ENCODE data around the gene TMEM132E. TPM values are rescaled to one million over a fixed set of nuclear protein-coding genes. Genes with fewer than 3 reads are reported as not detected.

The TMEM132E gene
- total and polyA plus RNA-seq, 2 of the 8 experiments (the other 6 are each of a cell fraction or from before 2014, with no cell fraction given) = 0.45 to 0.60 TPM

DNA sequence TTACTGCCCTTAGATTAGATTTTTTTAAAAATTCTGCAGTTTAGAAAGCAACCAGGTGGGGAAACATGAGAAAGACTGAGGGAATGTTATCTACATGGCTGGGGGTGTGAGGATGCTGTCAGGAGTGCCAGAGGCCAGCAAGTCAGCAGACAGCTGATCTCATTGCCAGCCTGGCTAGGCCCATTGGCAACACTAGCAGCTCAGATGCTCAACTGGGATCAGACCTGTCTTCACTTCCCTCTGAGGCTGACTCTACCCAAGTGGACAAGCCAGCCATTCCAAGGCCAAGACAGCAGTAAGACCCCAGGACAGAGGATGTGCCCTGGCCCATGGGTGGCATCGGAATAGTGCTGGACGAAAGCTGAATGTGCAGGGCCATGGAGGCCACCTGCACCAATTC is 96.2 kb downstream of the TMEM132E start (continued):
- TF ChIP-seq, protein P1, sequence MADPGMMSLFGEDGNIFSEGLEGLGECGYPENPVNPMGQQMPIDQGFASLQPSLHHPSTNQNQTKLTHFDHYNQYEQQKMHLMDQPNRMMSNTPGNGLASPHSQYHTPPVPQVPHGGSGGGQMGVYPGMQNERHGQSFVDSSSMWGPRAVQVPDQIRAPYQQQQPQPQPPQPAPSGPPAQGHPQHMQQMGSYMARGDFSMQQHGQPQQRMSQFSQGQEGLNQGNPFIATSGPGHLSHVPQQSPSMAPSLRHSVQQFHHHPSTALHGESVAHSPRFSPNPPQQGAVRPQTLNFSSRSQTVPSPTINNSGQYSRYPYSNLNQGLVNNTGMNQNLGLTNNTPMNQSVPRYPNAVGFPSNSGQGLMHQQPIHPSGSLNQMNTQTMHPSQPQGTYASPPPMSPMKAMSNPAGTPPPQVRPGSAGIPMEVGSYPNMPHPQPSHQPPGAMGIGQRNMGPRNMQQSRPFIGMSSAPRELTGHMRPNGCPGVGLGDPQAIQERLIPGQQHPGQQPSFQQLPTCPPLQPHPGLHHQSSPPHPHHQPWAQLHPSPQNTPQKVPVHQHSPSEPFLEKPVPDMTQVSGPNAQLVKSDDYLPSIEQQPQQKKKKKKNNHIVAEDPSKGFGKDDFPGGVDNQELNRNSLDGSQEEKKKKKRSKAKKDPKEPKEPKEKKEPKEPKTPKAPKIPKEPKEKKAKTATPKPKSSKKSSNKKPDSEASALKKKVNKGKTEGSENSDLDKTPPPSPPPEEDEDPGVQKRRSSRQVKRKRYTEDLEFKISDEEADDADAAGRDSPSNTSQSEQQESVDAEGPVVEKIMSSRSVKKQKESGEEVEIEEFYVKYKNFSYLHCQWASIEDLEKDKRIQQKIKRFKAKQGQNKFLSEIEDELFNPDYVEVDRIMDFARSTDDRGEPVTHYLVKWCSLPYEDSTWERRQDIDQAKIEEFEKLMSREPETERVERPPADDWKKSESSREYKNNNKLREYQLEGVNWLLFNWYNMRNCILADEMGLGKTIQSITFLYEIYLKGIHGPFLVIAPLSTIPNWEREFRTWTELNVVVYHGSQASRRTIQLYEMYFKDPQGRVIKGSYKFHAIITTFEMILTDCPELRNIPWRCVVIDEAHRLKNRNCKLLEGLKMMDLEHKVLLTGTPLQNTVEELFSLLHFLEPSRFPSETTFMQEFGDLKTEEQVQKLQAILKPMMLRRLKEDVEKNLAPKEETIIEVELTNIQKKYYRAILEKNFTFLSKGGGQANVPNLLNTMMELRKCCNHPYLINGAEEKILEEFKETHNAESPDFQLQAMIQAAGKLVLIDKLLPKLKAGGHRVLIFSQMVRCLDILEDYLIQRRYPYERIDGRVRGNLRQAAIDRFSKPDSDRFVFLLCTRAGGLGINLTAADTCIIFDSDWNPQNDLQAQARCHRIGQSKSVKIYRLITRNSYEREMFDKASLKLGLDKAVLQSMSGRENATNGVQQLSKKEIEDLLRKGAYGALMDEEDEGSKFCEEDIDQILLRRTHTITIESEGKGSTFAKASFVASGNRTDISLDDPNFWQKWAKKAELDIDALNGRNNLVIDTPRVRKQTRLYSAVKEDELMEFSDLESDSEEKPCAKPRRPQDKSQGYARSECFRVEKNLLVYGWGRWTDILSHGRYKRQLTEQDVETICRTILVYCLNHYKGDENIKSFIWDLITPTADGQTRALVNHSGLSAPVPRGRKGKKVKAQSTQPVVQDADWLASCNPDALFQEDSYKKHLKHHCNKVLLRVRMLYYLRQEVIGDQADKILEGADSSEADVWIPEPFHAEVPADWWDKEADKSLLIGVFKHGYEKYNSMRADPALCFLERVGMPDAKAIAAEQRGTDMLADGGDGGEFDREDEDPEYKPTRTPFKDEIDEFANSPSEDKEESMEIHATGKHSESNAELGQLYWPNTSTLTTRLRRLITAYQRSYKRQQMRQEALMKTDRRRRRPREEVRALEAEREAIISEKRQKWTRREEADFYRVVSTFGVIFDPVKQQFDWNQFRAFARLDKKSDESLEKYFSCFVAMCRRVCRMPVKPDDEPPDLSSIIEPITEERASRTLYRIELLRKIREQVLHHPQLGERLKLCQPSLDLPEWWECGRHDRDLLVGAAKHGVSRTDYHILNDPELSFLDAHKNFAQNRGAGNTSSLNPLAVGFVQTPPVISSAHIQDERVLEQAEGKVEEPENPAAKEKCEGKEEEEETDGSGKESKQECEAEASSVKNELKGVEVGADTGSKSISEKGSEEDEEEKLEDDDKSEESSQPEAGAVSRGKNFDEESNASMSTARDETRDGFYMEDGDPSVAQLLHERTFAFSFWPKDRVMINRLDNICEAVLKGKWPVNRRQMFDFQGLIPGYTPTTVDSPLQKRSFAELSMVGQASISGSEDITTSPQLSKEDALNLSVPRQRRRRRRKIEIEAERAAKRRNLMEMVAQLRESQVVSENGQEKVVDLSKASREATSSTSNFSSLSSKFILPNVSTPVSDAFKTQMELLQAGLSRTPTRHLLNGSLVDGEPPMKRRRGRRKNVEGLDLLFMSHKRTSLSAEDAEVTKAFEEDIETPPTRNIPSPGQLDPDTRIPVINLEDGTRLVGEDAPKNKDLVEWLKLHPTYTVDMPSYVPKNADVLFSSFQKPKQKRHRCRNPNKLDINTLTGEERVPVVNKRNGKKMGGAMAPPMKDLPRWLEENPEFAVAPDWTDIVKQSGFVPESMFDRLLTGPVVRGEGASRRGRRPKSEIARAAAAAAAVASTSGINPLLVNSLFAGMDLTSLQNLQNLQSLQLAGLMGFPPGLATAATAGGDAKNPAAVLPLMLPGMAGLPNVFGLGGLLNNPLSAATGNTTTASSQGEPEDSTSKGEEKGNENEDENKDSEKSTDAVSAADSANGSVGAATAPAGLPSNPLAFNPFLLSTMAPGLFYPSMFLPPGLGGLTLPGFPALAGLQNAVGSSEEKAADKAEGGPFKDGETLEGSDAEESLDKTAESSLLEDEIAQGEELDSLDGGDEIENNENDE (IDR thresholded peaks at IDR 0.05; ENCODE audit: insufficient replicate concordance, low read length) = no peak
- no peak for TF ChIP-seq GABPA (IDR thresholded peaks at IDR 0.05; ENCODE audit: borderline replicate concordance, insufficient read depth, low read length)
- no peak for TF ChIP-seq POU5F1 (IDR thresholded peaks at IDR 0.05; ENCODE audit: low read depth, low read length)
- no peak for TF ChIP-seq KDM4A (IDR thresholded peaks at IDR 0.05; ENCODE audit: low read depth, low read length, severe bottlenecking)
- no peak for TF ChIP-seq TCF12 (IDR thresholded peaks at IDR 0.05; ENCODE audit: low read depth, low read length)
- no peak for TF ChIP-seq SP4 (IDR thresholded peaks at IDR 0.05; ENCODE audit: low read length)
- no peak for TF ChIP-seq PHF8 (conservative IDR thresholded peaks at IDR 0.05; ENCODE audit: low read depth, low read length)
- no peak for TF ChIP-seq JUND (IDR thresholded peaks at IDR 0.05; ENCODE audit: low read length)
- TF ChIP-seq BACH1 (IDR thresholded peaks at IDR 0.05; ENCODE audit: low read length) = no peak
- no peak for TF ChIP-seq MAX (IDR thresholded peaks at IDR 0.05)
- TF ChIP-seq POLR2A (IDR thresholded peaks at IDR 0.05; ENCODE audit: control extremely low read depth in 1 of 2, low read depth in 2 of 2, low read length in 2 of 2) = no peak
- no peak for TF ChIP-seq SIN3A (conservative IDR thresholded peaks at IDR 0.05 in 1 of 2, IDR thresholded peaks at IDR 0.05 in 1 of 2; ENCODE audit: low read depth in 1 of 2, low read length in 2 of 2)
- TF ChIP-seq EGR1 (IDR thresholded peaks at IDR 0.05; ENCODE audit: borderline replicate concordance, low read depth, low read length) = no peak

Data from H1 (cell line).